Stimulated activated naive CD8-positive, alpha-beta T cell treated with anti-CD3 and anti-CD28 coated beads, Interleukin-15, Interleukin-2, amounts not matched to agents 100 U/mL and 50 U/mL, for 24 hours (primary cell): ENCODE measurements around the gene LARGE1.
"Not testable (repeated sequence)": the region's sequence is repeated elsewhere in the genome, so short reads cannot be mapped to it uniquely, and the experiment has no call there.

ENCODE experiments used
- ATAC-seq: fragments of 150-1000 bp; cut with Tn5 transposase; one replicate; pipeline ENCODE4 v1.10.0; 2021
- DNase-seq: peaks from one replicate; pipeline ENCODE4 v3.0.0; 2021

LARGE1 gene

DNA sequence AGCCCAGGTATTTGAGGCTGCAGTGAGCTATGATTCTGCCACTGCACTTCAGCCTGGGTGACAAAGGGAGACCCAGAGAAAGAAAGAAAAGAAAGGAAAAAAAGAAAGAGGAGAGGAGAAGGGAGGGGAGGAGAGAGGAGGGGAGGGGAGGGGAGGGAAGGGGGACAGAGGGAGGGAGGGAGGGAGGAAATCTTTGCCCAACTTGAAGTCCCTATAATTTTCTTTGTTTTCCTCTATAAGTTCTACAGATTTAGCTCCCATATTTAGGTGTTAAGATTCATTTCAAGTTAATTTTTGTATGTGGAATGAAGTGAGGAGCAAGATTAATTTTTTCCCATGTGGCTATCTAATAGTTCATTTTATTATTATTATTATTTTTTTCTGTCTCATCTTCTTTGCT lies 328.3 kb downstream of the LARGE1 start:
- ATAC-seq (no peak), DNase-seq (no peak)

DNA sequence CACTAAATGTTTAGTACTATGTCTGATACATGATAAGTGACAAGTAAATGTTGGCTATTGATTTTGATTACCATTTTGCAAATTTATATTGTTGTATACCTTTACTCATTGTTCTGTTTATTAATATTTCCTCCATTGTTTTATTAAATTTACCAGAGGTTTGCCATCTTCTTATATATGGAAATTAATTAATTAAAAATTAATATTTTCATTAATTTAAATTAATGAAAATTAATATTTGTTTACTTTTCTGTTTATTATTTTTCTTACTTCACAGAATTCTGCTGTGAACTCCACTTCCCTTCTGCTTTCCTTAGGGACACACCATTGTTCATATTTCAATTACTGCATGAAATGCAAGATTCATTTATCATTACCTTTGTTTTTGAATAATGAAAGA lies 331.0 kb downstream of the LARGE1 start:
- DNase-seq (no peak), ATAC-seq (no peak)

- DNase-seq: no peak
- no peak for ATAC-seq
These were observed 331.4 kb downstream of the LARGE1 start for GRCh38 chr22:33588860-33589259.

- DNase-seq (no peak), ATAC-seq (no peak)
These were observed 336.1 kb downstream of the LARGE1 start for GRCh38 chr22:33584152-33584551.

- no peak for ATAC-seq
- DNase-seq: no peak
These were observed 337.4 kb downstream of the LARGE1 start for GRCh38 chr22:33582822-33583400.

GRCh38 chr22:33580310-33580709 lies 340.0 kb downstream of the LARGE1 start:
- ATAC-seq (no peak), DNase-seq (no peak)

DNA sequence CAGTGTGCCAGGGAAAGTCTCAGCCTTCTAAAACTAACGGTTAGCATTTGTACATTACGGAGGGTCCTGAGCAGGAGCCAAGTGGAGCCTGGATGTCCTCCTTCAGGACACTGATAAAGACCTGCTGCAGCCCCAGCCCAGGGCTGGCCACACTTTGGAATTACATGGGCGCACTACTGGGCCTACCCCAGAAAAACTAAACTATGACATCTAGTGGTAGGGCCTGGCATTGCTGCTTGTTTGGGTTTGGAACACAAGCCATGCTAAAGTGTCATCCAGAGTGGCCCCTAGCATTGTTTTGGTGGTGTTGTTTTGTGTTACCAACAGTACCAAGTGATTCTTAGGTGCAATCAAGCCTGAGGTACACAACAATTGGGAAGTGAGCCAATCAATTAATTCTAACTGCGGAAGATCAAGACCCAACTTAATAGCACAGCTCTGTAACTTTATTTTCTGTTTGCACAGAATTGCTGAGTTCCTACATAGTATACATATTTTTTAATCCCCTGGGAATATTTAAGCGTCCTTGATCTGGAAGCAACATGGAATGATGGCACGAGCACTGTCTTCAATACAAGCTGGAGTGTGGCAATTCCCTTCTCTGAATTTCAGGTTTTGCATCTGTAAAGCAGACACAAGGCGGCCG lies 340.7 kb downstream of the LARGE1 start:
- peak; percentile 56 for DNase-seq
- ATAC-seq: no peak

DNA sequence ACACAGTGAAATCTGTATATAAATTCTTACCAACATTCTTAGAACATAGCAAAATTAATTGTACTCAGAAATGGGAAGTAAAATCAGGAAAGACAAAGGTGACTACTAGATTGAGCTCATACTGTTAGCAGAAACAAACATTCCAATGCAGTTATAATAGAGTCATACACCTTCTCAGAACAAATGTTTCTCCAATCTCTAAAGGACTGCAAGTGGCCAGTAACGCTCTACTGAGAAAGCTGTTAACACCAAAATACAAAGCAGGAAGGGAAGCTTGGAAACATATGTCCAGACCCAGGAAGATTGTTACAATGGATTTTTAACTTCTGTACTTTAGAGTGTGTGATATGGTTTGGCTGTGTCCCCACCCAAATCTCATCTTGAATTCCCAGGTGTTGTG lies 341.5 kb downstream of the LARGE1 start:
- ATAC-seq (no peak), DNase-seq (no peak)

DNA sequence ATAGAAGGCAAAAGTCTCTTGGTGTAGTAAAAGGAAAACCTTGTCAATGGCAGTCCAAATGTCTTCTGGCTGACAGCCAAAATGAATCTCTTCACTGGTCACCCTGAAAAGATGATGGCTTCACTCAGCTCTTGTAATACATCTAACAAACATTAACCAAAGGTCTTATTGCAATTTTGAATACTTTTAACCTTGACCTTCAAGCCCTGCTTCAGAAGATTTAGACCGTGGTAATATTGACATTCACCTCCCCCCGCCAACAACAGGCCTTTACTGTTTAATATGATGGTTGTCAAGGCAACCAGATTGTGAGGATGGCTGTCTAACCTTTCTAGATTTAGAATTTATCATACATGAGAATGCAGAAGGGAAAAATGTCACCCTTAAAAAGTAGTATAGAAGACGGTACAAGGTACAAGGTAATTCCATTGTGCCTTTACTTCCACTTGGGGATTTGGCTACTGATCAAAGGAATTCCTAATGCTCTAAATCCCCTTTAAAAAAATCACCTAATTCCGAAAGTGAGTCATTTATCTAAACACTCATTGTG lies 342.3 kb downstream of the LARGE1 start:
- DNase-seq (no peak), ATAC-seq (no peak)

GRCh38 chr22:33576205-33576604 lies 344.1 kb downstream of the LARGE1 start:
- ATAC-seq (no peak), DNase-seq (no peak)

DNA sequence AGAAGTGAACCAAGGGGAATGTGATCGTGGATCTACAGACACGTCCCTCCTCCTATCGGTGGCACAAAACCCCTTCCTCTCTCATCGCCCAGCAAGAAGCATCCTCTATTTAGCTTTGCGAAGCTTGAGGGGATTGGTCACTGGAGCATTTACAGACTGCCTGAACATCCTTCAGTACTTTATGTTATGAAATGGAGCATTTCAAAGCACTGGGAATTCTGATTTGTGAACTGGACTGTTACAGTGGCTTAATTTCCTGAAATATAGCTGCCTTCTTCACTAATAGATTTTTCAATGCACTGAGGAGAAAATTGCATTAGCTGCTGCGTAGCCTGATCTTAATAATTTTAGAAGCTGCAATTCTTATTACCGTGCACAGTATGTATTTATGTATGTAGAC lies 344.5 kb downstream of the LARGE1 start:
- ATAC-seq: no peak
- no peak for DNase-seq

DNA sequence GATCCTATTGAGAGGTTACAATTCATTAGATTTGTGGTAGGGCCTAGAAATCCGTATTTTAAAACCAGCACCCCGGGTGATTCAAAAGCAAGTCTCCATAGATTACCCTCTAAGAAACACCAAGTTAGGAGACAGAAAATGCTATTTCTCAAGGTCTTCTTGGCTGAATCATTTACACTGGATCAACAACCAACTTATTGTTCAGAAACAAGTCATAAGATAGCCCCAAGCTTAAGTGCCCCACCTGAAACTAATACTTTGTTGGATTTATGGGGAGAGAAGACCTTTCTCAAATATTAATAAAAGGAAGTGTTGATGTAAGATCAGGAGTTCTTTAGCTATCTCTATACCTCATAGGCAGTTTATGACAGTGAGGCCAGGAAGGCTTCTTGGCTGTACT lies 345.2 kb downstream of the LARGE1 start:
- no peak for ATAC-seq
- DNase-seq: no peak

GRCh38 chr22:33573479-33573878 lies 346.8 kb downstream of the LARGE1 start:
- DNase-seq: no peak
- no peak for ATAC-seq

DNA sequence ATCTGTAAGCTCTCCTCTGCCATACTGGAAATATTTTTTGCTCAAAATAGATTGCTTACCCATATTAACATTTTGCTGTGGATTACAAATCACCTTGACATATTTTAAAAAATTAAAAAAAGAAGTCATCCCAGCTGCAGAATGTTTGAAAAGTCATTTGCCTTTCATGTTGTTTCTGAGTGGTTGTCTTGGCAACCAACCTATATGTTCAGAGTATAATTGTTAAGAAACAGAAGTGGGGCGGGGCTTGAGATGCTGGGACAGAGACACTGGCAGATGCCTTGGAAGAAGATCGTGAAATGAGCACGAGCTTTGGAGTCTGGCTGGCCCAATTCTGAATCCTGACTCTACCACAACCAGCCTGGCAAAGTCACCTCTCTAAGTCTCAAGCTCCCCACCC lies 348.2 kb downstream of the LARGE1 start:
- no peak for DNase-seq
- no peak for ATAC-seq

GRCh38 chr22:33570110-33570509 lies 350.2 kb downstream of the LARGE1 start:
- DNase-seq: no peak
- no peak for ATAC-seq

- no peak for ATAC-seq
- no peak for DNase-seq
These were observed 350.7 kb downstream of the LARGE1 start for GRCh38 chr22:33569559-33569958.

DNA sequence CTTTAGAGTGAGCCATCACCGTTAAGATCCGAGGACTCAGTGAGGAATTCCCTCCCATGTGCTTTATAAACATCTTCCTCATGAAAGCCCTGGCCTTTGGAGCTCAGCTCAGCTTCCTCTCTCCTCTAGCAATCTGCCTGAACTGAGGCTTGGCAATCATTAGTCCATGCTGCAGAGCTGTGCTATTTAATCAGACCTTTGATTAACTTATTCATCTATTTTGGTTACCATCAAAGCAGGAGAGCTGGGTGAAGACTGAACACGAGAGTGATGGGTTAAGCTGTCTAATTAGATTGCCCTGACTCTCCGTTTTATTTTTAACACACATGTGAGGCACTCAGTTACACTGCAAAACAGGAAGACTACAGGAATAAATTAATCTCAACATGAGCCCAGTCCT lies 351.3 kb downstream of the LARGE1 start:
- DNase-seq (no peak), ATAC-seq (no peak)

- DNase-seq, ATAC-seq: not testable (repeated sequence)
These were observed 353.8 kb downstream of the LARGE1 start for GRCh38 chr22:33566495-33566894.

DNA sequence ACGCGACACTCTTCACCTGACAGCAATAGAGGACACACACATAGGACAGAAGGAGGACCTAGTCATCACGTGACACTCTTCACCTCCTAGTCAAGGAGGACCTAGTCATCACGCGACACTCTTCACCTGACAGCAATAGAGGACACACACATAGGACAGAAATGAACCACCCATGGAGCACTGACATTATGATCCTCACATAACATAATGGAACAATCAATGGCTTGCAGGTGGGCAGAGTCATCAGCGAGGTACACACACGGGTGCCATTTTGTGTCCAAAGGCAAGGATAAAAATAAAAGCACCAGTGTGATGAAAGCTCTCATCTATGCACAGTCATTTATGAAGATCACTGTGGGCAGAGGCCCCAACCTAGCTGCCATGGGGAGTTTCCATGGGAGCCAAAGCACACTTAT lies 354.7 kb downstream of the LARGE1 start:
- peak; percentile 60 for ATAC-seq
- DNase-seq: no peak

DNA sequence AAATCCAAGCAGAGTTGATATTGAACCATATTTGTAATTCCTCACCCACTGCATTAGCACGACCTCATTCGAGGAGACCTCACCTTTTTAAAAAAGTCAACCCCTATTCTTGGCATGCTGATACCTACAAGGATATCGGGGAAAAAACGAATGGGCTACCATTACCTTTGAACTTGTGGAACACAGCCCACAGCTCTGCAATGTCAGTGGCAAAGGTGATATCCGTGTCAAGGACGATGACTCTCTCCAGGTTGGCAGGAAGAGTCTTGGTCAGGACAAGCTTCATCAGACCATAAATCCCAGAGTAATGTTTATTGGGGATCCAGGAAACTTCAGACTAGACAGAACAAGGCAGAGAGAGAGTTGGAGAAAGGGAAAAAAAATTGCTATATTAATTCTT lies 355.6 kb downstream of the LARGE1 start:
- ATAC-seq (no peak), DNase-seq (no peak)

GRCh38 chr22:33563220-33563964 lies 356.9 kb downstream of the LARGE1 start:
- DNase-seq (no peak), ATAC-seq (no peak)

DNA sequence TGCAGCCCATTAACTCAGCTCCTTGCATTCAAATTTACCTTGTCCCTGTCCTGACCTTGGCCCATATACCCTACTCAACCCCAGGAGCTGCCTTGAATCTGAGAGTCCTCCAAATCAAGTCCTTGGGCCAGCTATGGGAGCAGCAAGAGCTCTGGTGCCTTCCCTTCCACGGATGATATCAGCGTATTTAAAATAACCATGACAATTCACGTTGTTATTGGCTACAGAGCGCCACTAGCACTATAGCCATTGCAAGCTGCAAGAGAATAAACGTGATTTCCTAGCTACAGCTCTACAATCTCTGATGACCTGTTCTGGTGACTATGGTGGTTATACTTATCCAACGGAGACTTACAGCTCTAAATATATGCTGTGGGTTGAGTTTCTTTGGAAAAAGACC lies 357.8 kb downstream of the LARGE1 start:
- DNase-seq (no peak), ATAC-seq (no peak)

- DNase-seq: no peak
- no peak for ATAC-seq
These were observed 359.0 kb downstream of the LARGE1 start for GRCh38 chr22:33561149-33561807.
